HepG2 (cell line): Measurements from ENCODE around the gene ZNF860. TPM values are rescaled to one million over a fixed set of nuclear protein-coding genes. Genes with fewer than 3 reads are reported as not detected.
A peak's percentile ranks its signal among the peaks of the same experiment; 100 is the strongest.

Experiments used
- CREM ChIP-seq, 2 experiments: sonication (generic) in 1 of 2; formaldehyde crosslinking in 1 of 2; IDR thresholded peaks; 2 replicates each; pipeline versions ENCODE4 v1.4.0 to v1.6.1; 2016 to 2020; ENCODE audit warnings: antibody characterized with exemption in 1 of 2, mild to moderate bottlenecking in 1 of 2, missing genetic modification reagents in 1 of 2
- DNMT1 ChIP-seq: sonication (generic); formaldehyde crosslinking; IDR thresholded peaks from 2 replicates; pipeline ENCODE4 v1.5.1; 2020; ENCODE audit warnings: mild to moderate bottlenecking, missing genetic modification reagents
- HDAC1 ChIP-seq: sonication (generic); formaldehyde crosslinking; IDR thresholded peaks from 2 replicates; pipeline ENCODE4 v1.5.1; 2020; ENCODE audit warnings: mild to moderate bottlenecking, missing genetic modification reagents
- HIVEP1 ChIP-seq: sonication (generic); formaldehyde crosslinking; IDR thresholded peaks from 2 replicates; pipeline ENCODE4 v1.4.0; 2020; ENCODE audit warnings: mild to moderate bottlenecking, missing genetic modification reagents
- NFATC3 ChIP-seq: sonication (generic); formaldehyde crosslinking; IDR thresholded peaks from 2 replicates; pipeline ENCODE4 v1.5.1; 2020; ENCODE audit warnings: mild to moderate bottlenecking, missing genetic modification reagents
- ONECUT2 ChIP-seq: sonication (generic); formaldehyde crosslinking; IDR thresholded peaks from 2 replicates; pipeline ENCODE4 v1.4.0; 2020; ENCODE audit warnings: missing genetic modification reagents
- REST ChIP-seq, 2 experiments: IDR thresholded peaks; 2 replicates each; pipeline ENCODE4 v1.6.1; 2011 to 2012; ENCODE audit warnings: low read length in 2 of 2, borderline replicate concordance in 1 of 2, low read depth in 1 of 2, mild to moderate bottlenecking in 1 of 2, moderate library complexity in 1 of 2
- SATB2 ChIP-seq: sonication (generic); formaldehyde crosslinking; IDR thresholded peaks from 2 replicates; pipeline ENCODE4 v1.5.0; 2020; ENCODE audit warnings: missing genetic modification reagents
- ZBTB40 ChIP-seq, 2 experiments: fragments of 450-650 bp in 1 of 2; sonication (generic) in 1 of 2; formaldehyde crosslinking in 1 of 2; IDR thresholded peaks; 2 replicates each; pipeline versions ENCODE4 v1.6.1 to v1.8.0; 2016 to 2022; ENCODE audit warnings: antibody characterized with exemption in 1 of 2, mild to moderate bottlenecking in 1 of 2, missing genetic modification reagents in 1 of 2
- ZC3H4 ChIP-seq: sonication (generic); formaldehyde crosslinking; IDR thresholded peaks from 2 replicates; pipeline ENCODE4 v1.4.0; 2020; ENCODE audit warnings: missing genetic modification reagents, borderline replicate concordance
- ZMYM2 ChIP-seq: sonication (generic); formaldehyde crosslinking; IDR thresholded peaks from 2 replicates; pipeline ENCODE4 v1.8.0; 2022; ENCODE audit warnings: mild to moderate bottlenecking, missing genetic modification reagents
- ZNF546 ChIP-seq: sonication (generic); formaldehyde crosslinking; conservative IDR thresholded peaks from 2 replicates; pipeline ENCODE4 v1.8.1; 2023; ENCODE audit warnings: mild to moderate bottlenecking, missing genetic modification reagents
- ZNF550 ChIP-seq: sonication (generic); formaldehyde crosslinking; IDR thresholded peaks from 2 replicates; pipeline ENCODE4 v1.4.0; 2020; ENCODE audit warnings: mild to moderate bottlenecking, missing genetic modification reagents, borderline replicate concordance
- ZNF724P ChIP-seq: sonication (generic); formaldehyde crosslinking; IDR thresholded peaks from 2 replicates; pipeline ENCODE4 v1.8.0; 2022; ENCODE audit warnings: missing genetic modification reagents, borderline replicate concordance
- ZNF788 ChIP-seq: sonication (generic); formaldehyde crosslinking; IDR thresholded peaks from 2 replicates; pipeline ENCODE4 v1.5.0; 2020; ENCODE audit warnings: mild to moderate bottlenecking, missing genetic modification reagents, borderline replicate concordance
- polyA plus RNA-seq, 8 experiments: library from polyadenylated mRNA; depleted of rRNA in 3 of 8; stranded (reverse) in 7 of 8; unstranded in 1 of 8; fragments of >200 nt; fragmentation: Illumina TruSeq in 4 of 8; extraction: Trizol in 4 of 8; gene quantifications; 2 replicates each; pipeline versions ENCODE4 v1.2.1 to v1.2.3, GENCODE V29; 2011 to 2016; ENCODE audit warnings: low read depth in 4 of 8, missing spikeins in 1 of 8, mixed read lengths in 1 of 8; ENCODE audit not compliant: insufficient read depth in 1 of 8
- total RNA-seq, 5 experiments: library from RNA; depleted of rRNA; stranded (reverse); fragments of >200 nt; fragmentation: Illumina TruSeq; extraction: Trizol; gene quantifications; 2 replicates each; pipeline ENCODE4 v1.2.3, GENCODE V29; 2016; ENCODE audit warnings: low read depth in 1 of 5

ZNF860 gene
- total and polyA plus RNA-seq, 2 of the 13 experiments (the other 11 are each of a cell fraction or from before 2014, with no cell fraction given), result 0.55 to 0.73 TPM

GRCh38 chr3:31981206-31982181 is at the start of gene ZNF860, which contains the start of gene OSBPL10 (continued):
- TF ChIP-seq HIVEP1 (CRISPR knock-in tag), result peak; percentile 23; the same call in 1 of the 2 replicates
- no peak for TF ChIP-seq SATB2 (CRISPR knock-in tag)
- TF ChIP-seq ZNF546 (CRISPR knock-in tag), result no peak
- 0 out of 2 replicates have a peak, but pooled peaks have one; percentile 33 for TF ChIP-seq CREM (IDR thresholded peaks at IDR 0.05)
- TF ChIP-seq CREM (CRISPR knock-in tag; IDR thresholded peaks at IDR 0.05), result no peak
- no peak for TF ChIP-seq ONECUT2 (CRISPR knock-in tag)
- TF ChIP-seq ZC3H4 (CRISPR knock-in tag), result no peak
- TF ChIP-seq ZMYM2 (CRISPR knock-in tag), result no peak
- no peak for TF ChIP-seq ZNF724P (CRISPR knock-in tag)
- no peak for TF ChIP-seq REST (IDR thresholded peaks at IDR 0.05; ENCODE audit: borderline replicate concordance in 1 of 2, low read depth in 1 of 2, low read length in 2 of 2)
- no peak; the same call in 1 of the 2 replicates for TF ChIP-seq HDAC1 (CRISPR knock-in tag)
- TF ChIP-seq DNMT1 (CRISPR knock-in tag), result no peak
- TF ChIP-seq NFATC3 (CRISPR knock-in tag), result no peak
- no peak for TF ChIP-seq ZNF550 (CRISPR knock-in tag)
- TF ChIP-seq ZBTB40 (IDR thresholded peaks at IDR 0.05), result no peak
- no peak for TF ChIP-seq ZBTB40 (CRISPR knock-in tag; IDR thresholded peaks at IDR 0.05)
- TF ChIP-seq ZNF788 (CRISPR knock-in tag), result no peak
